Transverse colon (tissue), 3 donors: ENCODE measurements around the gene CHRM4.

ENCODE experiments used
- EP300 ChIP-seq: sonication (generic); formaldehyde crosslinking; IDR thresholded peaks from one replicate; pipeline ENCODE4 v1.6.1; 2017; ENCODE audit warnings: antibody characterized with exemption, low read depth
- TF ChIP-seq, protein P1 (sequence below), 5 experiments: fragments of 200-600 bp in 3 of 5; fragments of 450-650 bp in 2 of 5; sonication (generic) in 3 of 5; IDR thresholded peaks; 1 replicate in 2 of 5; 2 replicates in 3 of 5; pipeline ENCODE4 v1.5.1; 2016 to 2017; ENCODE audit warnings: antibody characterized with exemption in 5 of 5, inconsistent platforms in 3 of 5, mild to moderate bottlenecking in 2 of 5, moderate library complexity in 1 of 5

GRCh38 chr11:46335271-46335670, 56.3 kb downstream of the CHRM4 start:
- TF ChIP-seq, protein P1, sequence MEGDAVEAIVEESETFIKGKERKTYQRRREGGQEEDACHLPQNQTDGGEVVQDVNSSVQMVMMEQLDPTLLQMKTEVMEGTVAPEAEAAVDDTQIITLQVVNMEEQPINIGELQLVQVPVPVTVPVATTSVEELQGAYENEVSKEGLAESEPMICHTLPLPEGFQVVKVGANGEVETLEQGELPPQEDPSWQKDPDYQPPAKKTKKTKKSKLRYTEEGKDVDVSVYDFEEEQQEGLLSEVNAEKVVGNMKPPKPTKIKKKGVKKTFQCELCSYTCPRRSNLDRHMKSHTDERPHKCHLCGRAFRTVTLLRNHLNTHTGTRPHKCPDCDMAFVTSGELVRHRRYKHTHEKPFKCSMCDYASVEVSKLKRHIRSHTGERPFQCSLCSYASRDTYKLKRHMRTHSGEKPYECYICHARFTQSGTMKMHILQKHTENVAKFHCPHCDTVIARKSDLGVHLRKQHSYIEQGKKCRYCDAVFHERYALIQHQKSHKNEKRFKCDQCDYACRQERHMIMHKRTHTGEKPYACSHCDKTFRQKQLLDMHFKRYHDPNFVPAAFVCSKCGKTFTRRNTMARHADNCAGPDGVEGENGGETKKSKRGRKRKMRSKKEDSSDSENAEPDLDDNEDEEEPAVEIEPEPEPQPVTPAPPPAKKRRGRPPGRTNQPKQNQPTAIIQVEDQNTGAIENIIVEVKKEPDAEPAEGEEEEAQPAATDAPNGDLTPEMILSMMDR (IDR thresholded peaks at IDR 0.05) = no peak
- no peak for TF ChIP-seq EP300
